Loucy (cell line): ENCODE measurements around the gene TOR4A.

Experiments
- H2AFZ ChIP-seq: fragments of 200-600 bp; sonication (generic); 2 replicates; pipeline ENCODE4 v1.6.0; 2016; ENCODE audit warnings: antibody characterized with exemption, mild to moderate bottlenecking, low read length, moderate library complexity
- H3F3A ChIP-seq: fragments of 200-600 bp; 2 replicates; pipeline ENCODE4 v1.6.0; 2016; ENCODE audit warnings: antibody characterized with exemption, low read depth, mild to moderate bottlenecking
- H3K27me3 ChIP-seq: fragments of 200-600 bp; sonication (generic); 2 replicates; pipeline ENCODE4 v1.6.1; 2014; ENCODE audit warnings: low read length, mild to moderate bottlenecking; ENCODE audit not compliant: insufficient read depth, poor library complexity, severe bottlenecking
- H3K36me3 ChIP-seq: fragments of 200-600 bp; sonication (generic); 2 replicates; pipeline ENCODE4 v1.6.1; 2016; ENCODE audit warnings: low read length; ENCODE audit not compliant: insufficient read depth
- H3K4me1 ChIP-seq: fragments of 200-600 bp; sonication (generic); 2 replicates; pipeline ENCODE4 v1.5.1; 2014; ENCODE audit warnings: low read length, mild to moderate bottlenecking; ENCODE audit not compliant: insufficient read depth, poor library complexity, severe bottlenecking
- H3K4me2 ChIP-seq: fragments of 200-600 bp; sonication (generic); 2 replicates; pipeline ENCODE4 v1.6.0; 2014; ENCODE audit warnings: antibody characterized with exemption, low read length, low read depth, mild to moderate bottlenecking; ENCODE audit not compliant: poor library complexity, severe bottlenecking
- H3K4me3 ChIP-seq: fragments of 200-600 bp; sonication (generic); 2 replicates; pipeline ENCODE4 v1.5.1; 2014; ENCODE audit warnings: low read length, mild to moderate bottlenecking, mixed read lengths; ENCODE audit not compliant: poor library complexity, severe bottlenecking
- H3K79me2 ChIP-seq: fragments of 200-600 bp; sonication (generic); 2 replicates; pipeline ENCODE4 v1.6.1; 2014; ENCODE audit warnings: low read length; ENCODE audit not compliant: insufficient read depth
- H3K9ac ChIP-seq: fragments of 200-600 bp; sonication (generic); 2 replicates; pipeline ENCODE4 v1.6.0; 2014; ENCODE audit warnings: mild to moderate bottlenecking, low read depth, low read length, moderate library complexity; ENCODE audit not compliant: poor library complexity, severe bottlenecking
- H3K9me2 ChIP-seq: fragments of 200-600 bp; sonication (generic); replicated peaks from 2 replicates; pipeline ENCODE4 v1.6.1; 2016; ENCODE audit warnings: low read depth, low read length, mixed read lengths
- H3K9me3 ChIP-seq: fragments of 200-600 bp; sonication (generic); 2 replicates; pipeline ENCODE4 v1.6.1; 2014; ENCODE audit warnings: mild to moderate bottlenecking, antibody characterized with exemption, low read length, low read depth; ENCODE audit not compliant: insufficient read depth
- H4K20me1 ChIP-seq: fragments of 200-600 bp; sonication (generic); 2 replicates; pipeline ENCODE4 v1.6.0; 2014; ENCODE audit warnings: antibody characterized with exemption, low read length, mild to moderate bottlenecking; ENCODE audit not compliant: insufficient read depth, poor library complexity, severe bottlenecking
- CTCF ChIP-seq: fragments of 200-600 bp; sonication (generic); conservative IDR thresholded peaks from 2 replicates; pipeline ENCODE4 v1.5.1; 2014; ENCODE audit warnings: mild to moderate bottlenecking, antibody characterized with exemption, low read length
- EZH2phosphoT487 ChIP-seq: fragments of 200-600 bp; IDR thresholded peaks from 2 replicates; pipeline ENCODE4 v1.6.1; 2018; ENCODE audit warnings: antibody characterized with exemption, mild to moderate bottlenecking, moderate library complexity, borderline replicate concordance

Gene TOR4A

GRCh38 chr9:137235424-137236237 lies 41.9 kb upstream of the TOR4A start:
- H3K36me3 ChIP-seq, result no peaks in the 10 kb centered on the region
- no peaks in the 10 kb centered on the region for H4K20me1 ChIP-seq
- no peak overlapping the region for H2AFZ ChIP-seq
- H3K4me3 ChIP-seq, result no peak overlapping the region
- 0 out of 2 replicates have a peak, but pooled peaks cover 6% of the 10 kb centered on the region for H3F3A ChIP-seq
- H3K27me3 ChIP-seq, result no peaks in the 10 kb centered on the region
- peak overlapping the region; percentile 38 for H3K9ac ChIP-seq
- H3K9me3 ChIP-seq, result no peaks in the 10 kb centered on the region
- TF ChIP-seq EZH2phosphoT487 (no peak), CTCF (no peak)
- peaks cover 25% of the 10 kb centered on the region for H3K4me1 ChIP-seq
- H3K79me2 ChIP-seq, result peaks cover 25% of the 10 kb centered on the region; the same call in 1 of the 2 replicates
- H3K4me2 ChIP-seq, result peak overlapping the region; percentile 75
- no peaks in the 10 kb centered on the region for H3K9me2 ChIP-seq

- Histone ChIP-seq H3K9me2 (no peaks in the 10 kb centered on the region), H3K27me3 (no peaks in the 10 kb centered on the region), H3K4me2 (peak overlapping the region; percentile 75), H3K36me3 (no peaks in the 10 kb centered on the region), H3K4me3 (peak overlapping the region; percentile 57), H3K79me2 (peaks cover 25% of the 10 kb centered on the region; the same call in 1 of the 2 replicates), H3F3A (0 out of 2 replicates have a peak, but pooled peaks cover 6% of the 10 kb centered on the region), H3K4me1 (peaks cover 25% of the 10 kb centered on the region), H4K20me1 (no peaks in the 10 kb centered on the region), H2AFZ (no peak overlapping the region), H3K9me3 (no peaks in the 10 kb centered on the region), H3K9ac (peak overlapping the region; percentile 55)
- TF ChIP-seq CTCF (peak; percentile 96), EZH2phosphoT487 (no peak)
Measured at GRCh38 chr9:137236238-137236935, 41.1 kb upstream of the TOR4A start.

GRCh38 chr9:137236936-137237421 lies 40.5 kb upstream of the TOR4A start:
- Histone ChIP-seq H2AFZ (no peak overlapping the region), H4K20me1 (peaks cover 4% of the 10 kb centered on the region), H3K9ac (peak overlapping the region; percentile 55), H3K27me3 (no peaks in the 10 kb centered on the region), H3K36me3 (peaks cover 2% of the 10 kb centered on the region; the same call in 1 of the 2 replicates), H3K4me1 (peaks cover 25% of the 10 kb centered on the region), H3K9me2 (no peaks in the 10 kb centered on the region), H3K4me3 (peak overlapping the region; percentile 57), H3K9me3 (no peaks in the 10 kb centered on the region), H3K4me2 (peak overlapping the region; percentile 75), H3F3A (0 out of 2 replicates have a peak, but pooled peaks cover 6% of the 10 kb centered on the region), H3K79me2 (peaks cover 30% of the 10 kb centered on the region)
- TF ChIP-seq CTCF (no peak), EZH2phosphoT487 (no peak)
